Mucosa of rectum (tissue), 2 donors: ENCODE data around the gene PDLIM5.

ENCODE experiments used
- H3K27ac ChIP-seq, 2 donors: one replicate each; pipeline ENCODE4 v1.7.0; 2013; ENCODE audit warnings: inconsistent platforms in 2 of 2, low read depth in 2 of 2, low read length in 2 of 2
- H3K27me3 ChIP-seq, 2 donors: one replicate each; pipeline ENCODE4 v1.7.0; 2013; ENCODE audit warnings: low read length in 2 of 2; ENCODE audit not compliant: control insufficient read depth in 2 of 2, insufficient read depth in 2 of 2
- H3K36me3 ChIP-seq, 2 donors: one replicate each; pipeline ENCODE4 v1.7.0; 2013; ENCODE audit warnings: low read length in 2 of 2; ENCODE audit not compliant: control insufficient read depth in 2 of 2, insufficient read depth in 2 of 2
- H3K4me1 ChIP-seq, 2 donors: one replicate each; pipeline ENCODE4 v1.7.0; 2013; ENCODE audit warnings: low read length in 2 of 2, mild to moderate bottlenecking in 1 of 2; ENCODE audit not compliant: control insufficient read depth in 2 of 2, insufficient read depth in 2 of 2
- H3K4me3 ChIP-seq, 2 donors: one replicate each; pipeline ENCODE4 v1.7.0; 2013; ENCODE audit warnings: low read length in 2 of 2
- H3K9ac ChIP-seq, 2 donors: one replicate each; pipeline ENCODE4 v1.7.0; 2013; ENCODE audit warnings: low read length in 2 of 2, low read depth in 1 of 2, mild to moderate bottlenecking in 1 of 2
- H3K9me3 ChIP-seq, 2 donors: one replicate each; pipeline ENCODE4 v1.7.0; 2013; ENCODE audit warnings: low read length in 2 of 2; ENCODE audit not compliant: control insufficient read depth in 2 of 2
- donor health status: healthy.
- donor health status: Normal muscosa, but diverticular disease.

PDLIM5 gene

GRCh38 chr4:94533405-94534223 is 81.9 kb downstream of the PDLIM5 start:
- H3K4me1 ChIP-seq: peaks cover 8 to 10% of the 10 kb centered on the region in 2 donors
- H3K9me3 ChIP-seq: no peaks in the 10 kb centered on the region
- H3K27ac ChIP-seq: no peak overlapping the region
- H3K9ac ChIP-seq: no peak overlapping the region
- H3K4me3 ChIP-seq: no peak overlapping the region
- H3K36me3 ChIP-seq: no peaks in the 10 kb centered on the region
- no peaks in the 10 kb centered on the region for H3K27me3 ChIP-seq

- no peaks in the 10 kb centered on the region for H3K27me3 ChIP-seq
- H3K4me3 ChIP-seq: no peak overlapping the region
- H3K36me3 ChIP-seq: no peaks in the 10 kb centered on the region
- H3K4me1 ChIP-seq: peaks cover 8 to 10% of the 10 kb centered on the region in 2 donors
- no peaks in the 10 kb centered on the region for H3K9me3 ChIP-seq
- no peak overlapping the region for H3K27ac ChIP-seq
- H3K9ac ChIP-seq: no peak overlapping the region
Measured at GRCh38 chr4:94534401-94535312, 82.9 kb downstream of the PDLIM5 start.

GRCh38 chr4:94536049-94536448 is 84.3 kb downstream of the PDLIM5 start:
- H3K4me3 ChIP-seq: no peak overlapping the region
- H3K9ac ChIP-seq: no peak overlapping the region
- peaks cover 8 to 10% of the 10 kb centered on the region in 2 donors for H3K4me1 ChIP-seq
- no peaks in the 10 kb centered on the region for H3K36me3 ChIP-seq
- H3K27ac ChIP-seq: no peak overlapping the region
- no peaks in the 10 kb centered on the region for H3K9me3 ChIP-seq
- no peaks in the 10 kb centered on the region for H3K27me3 ChIP-seq

- no peaks in the 10 kb centered on the region for H3K27me3 ChIP-seq
- no peaks in the 10 kb centered on the region for H3K36me3 ChIP-seq
- H3K4me3 ChIP-seq: no peak overlapping the region
- no peaks in the 10 kb centered on the region for H3K9me3 ChIP-seq
- H3K9ac ChIP-seq: no peak overlapping the region
- H3K27ac ChIP-seq: no peak overlapping the region
- H3K4me1 ChIP-seq: peaks cover 8 to 10% of the 10 kb centered on the region in 2 donors
Measured at GRCh38 chr4:94536649-94537469, 85.1 kb downstream of the PDLIM5 start.

- no peaks in the 10 kb centered on the region for H3K36me3 ChIP-seq
- no peaks in the 10 kb centered on the region for H3K9me3 ChIP-seq
- no peak overlapping the region for H3K4me3 ChIP-seq
- no peak overlapping the region for H3K27ac ChIP-seq
- no peaks in the 10 kb centered on the region for H3K27me3 ChIP-seq
- H3K9ac ChIP-seq: no peak overlapping the region
- peaks cover 8 to 10% of the 10 kb centered on the region in 2 donors for H3K4me1 ChIP-seq
Measured at GRCh38 chr4:94537921-94538628, 86.3 kb downstream of the PDLIM5 start.

GRCh38 chr4:94540476-94540875 is 88.7 kb downstream of the PDLIM5 start:
- no peaks in the 10 kb centered on the region for H3K36me3 ChIP-seq
- no peaks in the 10 kb centered on the region for H3K27me3 ChIP-seq
- H3K27ac ChIP-seq: no peak overlapping the region
- no peaks in the 10 kb centered on the region for H3K4me1 ChIP-seq
- H3K9me3 ChIP-seq: no peaks in the 10 kb centered on the region
- H3K9ac ChIP-seq: no peak overlapping the region
- H3K4me3 ChIP-seq: no peak overlapping the region

GRCh38 chr4:94544811-94545210 is 93.1 kb downstream of the PDLIM5 start:
- Histone ChIP-seq H3K27me3 (no peaks in the 10 kb centered on the region), H3K4me3 (no peak overlapping the region), H3K4me1 (peaks cover 0 to 3% of the 10 kb centered on the region in 2 donors), H3K9ac (no peak overlapping the region), H3K9me3 (no peaks in the 10 kb centered on the region), H3K27ac (no peak overlapping the region), H3K36me3 (no peaks in the 10 kb centered on the region)

- Histone ChIP-seq H3K9ac (no peak overlapping the region), H3K4me1 (peaks cover 0 to 3% of the 10 kb centered on the region in 2 donors), H3K27ac (no peak overlapping the region), H3K36me3 (no peaks in the 10 kb centered on the region), H3K27me3 (no peaks in the 10 kb centered on the region), H3K4me3 (no peak overlapping the region), H3K9me3 (no peaks in the 10 kb centered on the region)
Measured at GRCh38 chr4:94545296-94545695, 93.6 kb downstream of the PDLIM5 start.

GRCh38 chr4:94546949-94547348 is 95.2 kb downstream of the PDLIM5 start:
- H3K36me3 ChIP-seq: peaks cover 0 to 2% of the 10 kb centered on the region in 2 donors
- no peaks in the 10 kb centered on the region for H3K9me3 ChIP-seq
- no peak overlapping the region for H3K27ac ChIP-seq
- H3K4me3 ChIP-seq: no peak overlapping the region
- no peak overlapping the region for H3K9ac ChIP-seq
- H3K4me1 ChIP-seq: peaks cover 0 to 3% of the 10 kb centered on the region in 2 donors
- no peaks in the 10 kb centered on the region for H3K27me3 ChIP-seq
